Esophagus muscularis mucosa (tissue), 3 donors: Measurements from ENCODE around the gene CLN5.

Experiments used
- CTCF ChIP-seq, 3 experiments: fragments of 200-600 bp in 2 of 3; fragments of 450-650 bp in 1 of 3; sonication (generic) in 2 of 3; IDR thresholded peaks; one replicate each; pipeline ENCODE4 v1.5.1; 2017 to 2019; ENCODE audit warnings: antibody characterized with exemption in 3 of 3, mild to moderate bottlenecking in 2 of 3, moderate library complexity in 1 of 3
- POLR2A ChIP-seq: fragments of 450-650 bp; IDR thresholded peaks from one replicate; pipeline ENCODE4 v1.6.1; 2017; ENCODE audit warnings: antibody characterized with exemption, moderate library complexity, mild to moderate bottlenecking, low read depth

GRCh38 chr13:76976929-76977328, 15.0 kb upstream of the CLN5 start:
- TF ChIP-seq CTCF (IDR thresholded peaks at IDR 0.05): no peak
- no peak for TF ChIP-seq POLR2A
